AG10803 (cell line): ENCODE measurements around the gene PTK7.
A peak's percentile ranks its signal among the peaks of the same experiment; 100 is the strongest.

ENCODE experiments used
- DNase-seq: peaks from one replicate; pipeline ENCODE4 v3.0.0; 2010; ENCODE audit warnings: low read depth
- H3K4me3 ChIP-seq: 2 replicates; pipeline ENCODE4 v1.5.1; 2011; ENCODE audit warnings: mild to moderate bottlenecking, low read length, control low read depth
- CTCF ChIP-seq: conservative IDR thresholded peaks from 2 replicates; pipeline ENCODE4 v1.5.1; 2011; ENCODE audit warnings: mild to moderate bottlenecking, low read length, control low read depth, inconsistent platforms

Gene PTK7

DNA sequence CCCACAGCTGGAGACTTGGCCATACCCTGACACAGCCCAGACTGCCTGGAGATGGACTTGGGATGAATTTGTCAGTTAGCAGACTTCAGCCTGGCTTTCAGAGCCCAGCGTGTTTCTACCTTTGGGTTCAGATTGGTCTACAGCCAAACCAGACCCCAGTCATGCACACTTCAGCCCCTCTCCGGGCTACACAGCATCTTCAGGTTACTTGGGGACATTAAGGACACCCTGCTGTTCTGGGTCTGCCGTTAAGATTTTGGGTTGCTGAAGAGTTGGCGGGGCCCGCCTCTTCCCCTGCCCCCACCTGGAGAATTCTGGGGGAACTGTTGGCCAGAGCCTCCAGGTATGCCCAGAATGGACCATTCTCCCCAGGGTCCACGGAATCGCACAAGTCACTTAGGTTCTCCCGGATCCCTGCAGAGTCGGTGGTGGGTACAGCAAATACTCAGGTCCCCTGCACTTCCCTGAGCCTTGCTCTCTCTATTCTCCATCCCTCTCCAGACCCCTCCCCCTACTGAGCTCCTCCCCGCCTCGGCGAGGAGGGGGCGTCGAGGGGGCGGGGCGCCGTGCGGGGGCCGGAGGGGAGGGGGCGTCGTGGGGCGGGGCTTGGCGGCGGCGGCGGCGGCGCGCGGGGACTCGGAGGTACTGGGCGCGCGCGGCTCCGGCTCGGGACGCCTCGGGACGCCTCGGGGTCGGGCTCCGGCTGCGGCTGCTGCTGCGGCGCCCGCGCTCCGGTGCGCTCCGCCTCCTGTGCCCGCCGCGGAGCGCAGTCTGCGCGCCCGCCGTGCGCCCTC, at the start of gene PTK7:
TSS of gene PTK7 (plus strand) at position 645 of the 794 bp plus-strand sequence. CDS start 175 bp downstream, outside the sequence.
- peak within 1 kb of the TSS; percentile 87 for H3K4me3 ChIP-seq
- no peak for TF ChIP-seq CTCF
- DNase-seq = peak; percentile 56

- no peak for TF ChIP-seq CTCF
- H3K4me3 ChIP-seq = no peak overlapping the region
- DNase-seq = no peak
These were observed 49.7 kb upstream of the PTK7 start for GRCh38 chr6:43026365-43026764.

GRCh38 chr6:43029120-43029519, 47.0 kb upstream of the PTK7 start:
- no peak overlapping the region for H3K4me3 ChIP-seq
- TF ChIP-seq CTCF = no peak

GRCh38 chr6:43032326-43032725, 43.8 kb upstream of the PTK7 start:
- no peak overlapping the region for H3K4me3 ChIP-seq
- DNase-seq = no peak
- TF ChIP-seq CTCF = no peak

More at GRCh38 chr6:43029120-43029519, 47.0 kb upstream of the PTK7 start:
- no peak for DNase-seq

- no peak for TF ChIP-seq CTCF
- no peak for DNase-seq
- H3K4me3 ChIP-seq = no peak overlapping the region
These were observed 42.5 kb upstream of the PTK7 start for GRCh38 chr6:43033496-43034189.

- no peak overlapping the region for H3K4me3 ChIP-seq
- no peak for TF ChIP-seq CTCF
- no peak for DNase-seq
These were observed 42.0 kb upstream of the PTK7 start for GRCh38 chr6:43034190-43034525.
